Activated CD4-positive, alpha-beta T cell treated with anti-CD3 and anti-CD28 coated beads, Interleukin-2, Interleukin-6, amounts not matched to agents 100 ng/mL and 50 ng/mL, durations not matched to agents 16 hours and 8 hours (primary cell): ENCODE measurements around the gene CEP104.

Experiments
- DNase-seq: peaks from one replicate; pipeline ENCODE4 v3.0.0-alpha.2; 2020

CEP104 gene

GRCh38 chr1:3790952-3791351 is 66.1 kb downstream of the CEP104 start:
- DNase-seq = no peak

GRCh38 chr1:3790500-3790923 is 66.5 kb downstream of the CEP104 start:
- DNase-seq = no peak

GRCh38 chr1:3789421-3790300 is 67.3 kb downstream of the CEP104 start:
- DNase-seq = no peak

- DNase-seq = no peak
Measured at GRCh38 chr1:3788756-3789420, 68.1 kb downstream of the CEP104 start.

GRCh38 chr1:3787745-3788605 is 69.0 kb downstream of the CEP104 start:
- no peak for DNase-seq

- peak; percentile 89 for DNase-seq
Measured at GRCh38 chr1:3787349-3787715, 69.7 kb downstream of the CEP104 start.

GRCh38 chr1:3786468-3787348 is 70.3 kb downstream of the CEP104 start:
- no peak for DNase-seq

- peak; percentile 37 for DNase-seq
Measured at GRCh38 chr1:3785456-3786157, 71.4 kb downstream of the CEP104 start.

- DNase-seq = no peak
Measured at GRCh38 chr1:3785045-3785444, 72.0 kb downstream of the CEP104 start.

GRCh38 chr1:3783651-3784474 is 73.1 kb downstream of the CEP104 start:
- DNase-seq = no peak

- DNase-seq = no peak
Measured at GRCh38 chr1:3780901-3781300, 76.1 kb downstream of the CEP104 start.

- no peak for DNase-seq
Measured at GRCh38 chr1:3779912-3780416, 77.0 kb downstream of the CEP104 start.

GRCh38 chr1:3779265-3779911 is 77.6 kb downstream of the CEP104 start:
- no peak for DNase-seq

GRCh38 chr1:3778590-3779264 is 78.3 kb downstream of the CEP104 start:
- no peak for DNase-seq

GRCh38 chr1:3777647-3778589 is 79.1 kb downstream of the CEP104 start:
- DNase-seq = no peak

- no peak for DNase-seq
Measured at GRCh38 chr1:3777078-3777547, 79.9 kb downstream of the CEP104 start.

- no peak for DNase-seq
Measured at GRCh38 chr1:3776231-3776961, 80.6 kb downstream of the CEP104 start.
